ENCODE measurements around the gene MAP2K7.
"Not testable (repeated sequence)": the region's sequence is repeated elsewhere in the genome, so short reads cannot be mapped to it uniquely, and the experiment has no call there.

The MAP2K7 gene

GRCh38 chr19:7885818-7886217, 17.9 kb upstream of the MAP2K7 start:
- no peak for DNase-seq

GRCh38 chr19:7887408-7888144, 16.1 kb upstream of the MAP2K7 start:
- DNase-seq = no peak

DNA sequence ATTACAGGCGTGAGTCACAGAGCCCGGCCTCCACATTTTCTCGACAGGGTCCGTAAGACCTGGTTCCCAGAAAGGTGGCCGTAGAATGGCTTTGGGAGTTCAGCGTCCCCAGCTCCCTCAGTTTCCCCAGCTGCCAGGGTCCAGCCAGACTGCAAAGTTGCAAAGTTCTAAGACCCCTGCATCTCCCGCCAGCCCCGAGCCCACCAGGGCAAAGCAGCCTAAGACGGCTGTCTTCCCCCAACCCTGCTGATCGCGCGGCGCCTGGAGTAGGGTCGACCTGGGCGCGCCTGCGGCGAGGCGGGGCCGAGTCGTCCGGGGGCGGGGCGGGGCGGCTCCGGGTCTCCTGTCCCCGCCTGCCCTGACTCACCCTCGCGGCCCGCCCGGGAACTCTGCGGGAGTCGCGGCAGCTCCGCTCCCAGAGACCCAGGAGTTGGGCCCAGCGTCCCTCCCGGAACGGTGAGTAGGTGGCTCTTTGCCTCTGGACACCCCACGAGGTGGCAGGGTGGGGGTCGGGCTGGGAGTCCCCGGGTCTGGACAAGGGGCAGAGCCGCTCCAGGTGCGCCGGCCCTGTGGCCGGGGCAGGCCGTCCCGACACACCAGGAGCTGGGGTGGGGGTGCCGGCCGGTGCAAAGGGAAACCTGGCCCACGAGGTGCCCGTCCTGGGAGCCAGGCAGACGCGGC, 15.4 kb upstream of the MAP2K7 start, which contains the start of gene LRRC8E:
Gene LRRC8E (plus strand): TSS at position 366 of the 681 bp plus-strand sequence. CDS start 7,094 bp downstream, outside the sequence.
- DNase-seq = no peak

DNA sequence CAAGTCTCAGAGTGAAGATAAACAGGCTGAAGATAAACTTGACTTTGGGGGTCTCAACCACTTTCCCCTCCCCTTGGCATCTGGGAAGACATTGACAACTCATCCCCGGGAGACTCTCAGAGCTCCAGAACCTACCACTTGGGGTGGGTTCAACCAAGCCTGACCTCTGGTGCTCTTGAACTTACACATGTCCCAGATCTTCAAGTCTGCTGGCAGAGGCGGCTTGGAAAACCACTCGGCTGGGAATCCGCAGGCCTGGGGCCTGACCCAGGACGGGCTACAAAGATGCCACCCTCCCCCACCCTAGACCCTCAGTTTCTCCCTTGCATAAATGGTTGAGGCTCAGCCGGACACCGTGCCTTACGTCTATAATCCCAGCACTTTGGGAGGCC, 14.9 kb upstream of the MAP2K7 start:
- DNase-seq = no peak

DNA sequence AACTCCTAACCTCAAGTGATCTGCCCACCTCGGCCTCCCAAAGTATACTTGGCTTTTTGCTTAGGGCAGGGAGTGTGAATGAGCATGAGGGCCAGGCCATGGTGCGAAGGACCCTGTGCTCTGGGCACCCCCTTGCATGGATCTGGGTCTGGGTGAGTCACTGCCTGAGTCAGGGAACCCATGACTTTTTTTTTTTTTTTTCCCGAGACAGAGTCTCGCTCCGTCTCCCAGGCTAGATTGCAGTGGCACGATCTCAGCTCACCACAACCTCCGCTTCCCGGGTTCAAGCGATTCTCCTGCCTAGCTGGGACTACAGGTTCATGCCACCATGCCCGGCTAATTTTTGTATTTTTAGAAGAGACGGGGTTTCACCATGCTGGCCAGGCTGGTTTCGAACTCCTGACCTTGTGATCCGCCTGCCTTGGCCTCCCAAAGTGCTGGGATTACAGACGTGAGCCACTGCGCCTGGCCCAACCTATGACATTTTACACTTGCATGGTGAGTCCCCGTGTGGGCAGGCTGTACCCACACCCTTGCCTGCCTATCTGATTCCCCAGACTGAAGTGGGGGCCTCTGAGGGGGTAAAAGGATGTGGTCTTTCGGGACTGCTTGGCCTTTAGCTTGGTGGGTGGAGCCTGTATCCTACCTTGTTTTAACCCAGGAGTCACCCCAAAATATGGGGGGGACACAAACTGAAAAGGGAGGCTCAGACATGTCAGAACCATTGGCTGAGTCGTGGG, 10.1 kb upstream of the MAP2K7 start:
- not testable (repeated sequence) for DNase-seq

DNA sequence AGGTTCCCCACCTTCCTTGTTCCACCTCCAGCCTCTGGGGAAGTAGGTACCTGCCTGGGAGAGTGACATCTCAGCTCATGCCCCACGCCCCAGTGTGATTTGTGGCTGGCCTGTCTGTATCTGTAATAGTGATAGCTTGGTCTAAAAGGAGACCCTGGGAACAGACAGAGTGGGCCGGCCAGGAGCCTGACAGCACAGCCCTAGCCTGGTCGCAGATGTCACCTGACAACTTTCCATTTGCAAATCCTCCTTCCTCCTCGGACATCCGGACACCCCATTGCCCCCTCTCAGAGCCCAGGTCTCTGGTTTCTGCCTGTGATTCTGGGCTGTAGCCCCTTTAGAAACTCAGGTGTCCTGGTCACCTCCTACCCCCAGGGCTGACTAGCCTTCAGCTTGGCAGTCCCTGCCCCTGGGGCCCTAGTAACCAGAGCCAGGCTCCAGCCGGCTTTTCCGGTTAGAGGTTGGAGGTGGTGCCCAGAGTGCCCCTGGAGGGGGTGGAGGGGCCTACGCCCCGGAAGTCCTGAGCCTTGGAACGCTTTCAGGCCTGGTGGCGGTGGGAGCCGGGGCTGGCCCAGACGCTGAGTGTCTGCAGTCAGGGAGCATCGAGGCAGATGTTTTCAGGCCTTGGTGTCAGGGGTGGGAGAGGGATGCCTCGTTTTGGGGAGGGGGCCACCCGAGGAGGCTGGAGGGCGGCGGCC, 8.9 kb upstream of the MAP2K7 start:
- DNase-seq = no peak

DNA sequence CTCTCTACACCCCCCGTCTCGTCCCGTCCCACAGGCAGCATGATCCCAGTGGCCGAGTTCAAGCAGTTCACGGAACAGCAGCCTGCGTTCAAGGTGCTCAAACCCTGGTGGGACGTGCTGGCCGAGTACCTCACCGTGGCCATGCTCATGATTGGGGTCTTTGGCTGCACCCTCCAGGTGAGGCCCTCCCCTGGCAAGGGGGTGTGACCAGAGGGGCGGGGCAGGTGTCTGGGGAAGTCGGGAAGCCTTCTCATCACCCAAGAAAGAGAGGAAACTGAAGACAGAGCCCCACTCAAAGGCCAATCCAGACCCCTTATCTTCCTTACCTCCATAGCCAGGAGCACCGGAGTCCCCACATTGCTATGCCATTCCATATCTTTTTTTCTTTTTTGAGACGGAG, 8.1 kb upstream of the MAP2K7 start:
- DNase-seq = no peak

- DNase-seq = no peak
These were observed 6.4 kb upstream of the MAP2K7 start for GRCh38 chr19:7897292-7897691.

DNA sequence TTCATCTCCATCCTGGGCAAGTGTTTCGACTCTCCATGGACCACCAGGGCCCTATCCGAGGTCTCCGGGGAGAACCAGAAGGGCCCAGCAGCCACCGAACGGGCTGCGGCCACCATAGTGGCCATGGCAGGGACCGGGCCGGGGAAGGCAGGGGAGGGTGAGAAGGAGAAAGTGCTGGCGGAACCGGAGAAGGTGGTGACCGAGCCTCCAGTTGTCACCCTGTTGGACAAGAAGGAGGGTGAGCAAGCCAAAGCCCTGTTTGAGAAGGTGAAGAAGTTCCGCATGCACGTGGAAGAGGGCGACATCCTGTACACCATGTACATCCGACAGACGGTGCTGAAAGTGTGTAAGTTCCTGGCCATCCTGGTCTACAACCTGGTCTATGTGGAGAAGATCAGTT, 4.7 kb upstream of the MAP2K7 start:
- DNase-seq = no peak

GRCh38 chr19:7899751-7900378, 3.8 kb upstream of the MAP2K7 start:
- no peak for DNase-seq

DNA sequence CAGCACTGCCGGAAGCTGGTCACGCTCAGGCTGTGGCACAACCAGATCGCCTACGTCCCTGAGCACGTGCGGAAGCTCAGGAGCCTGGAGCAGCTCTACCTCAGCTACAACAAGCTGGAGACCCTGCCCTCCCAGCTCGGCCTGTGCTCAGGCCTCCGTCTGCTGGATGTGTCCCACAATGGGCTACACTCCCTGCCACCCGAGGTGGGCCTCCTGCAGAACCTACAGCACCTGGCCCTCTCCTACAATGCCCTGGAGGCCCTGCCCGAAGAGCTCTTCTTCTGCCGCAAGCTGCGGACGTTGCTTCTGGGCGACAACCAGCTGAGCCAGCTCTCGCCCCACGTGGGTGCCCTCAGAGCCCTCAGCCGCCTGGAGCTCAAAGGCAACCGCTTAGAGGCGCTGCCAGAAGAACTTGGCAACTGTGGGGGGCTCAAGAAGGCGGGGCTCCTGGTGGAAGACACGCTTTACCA, 3.2 kb upstream of the MAP2K7 start:
- no peak for DNase-seq

GRCh38 chr19:7900931-7901330, 2.7 kb upstream of the MAP2K7 start:
- no peak for DNase-seq

DNA sequence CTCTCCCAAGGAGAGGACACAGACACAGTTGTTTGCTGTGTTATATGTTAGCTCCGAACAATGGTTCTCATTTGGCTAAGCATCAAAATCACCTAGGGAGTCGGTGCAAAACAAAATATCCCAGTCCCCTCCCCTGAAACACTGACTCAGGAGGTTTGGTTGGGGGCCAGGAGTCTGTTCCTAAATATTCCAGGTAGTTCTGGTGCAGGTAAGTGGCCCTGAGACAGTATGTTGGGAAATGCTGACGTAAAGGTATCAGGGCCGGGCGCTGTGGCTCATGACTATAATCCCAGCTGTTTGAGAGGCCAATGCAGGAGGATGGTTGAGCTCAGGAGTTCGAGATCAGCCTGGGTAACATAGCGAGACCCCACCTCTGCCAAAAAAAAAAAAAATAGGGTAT, 2.3 kb upstream of the MAP2K7 start:
- DNase-seq = no peak

DNA sequence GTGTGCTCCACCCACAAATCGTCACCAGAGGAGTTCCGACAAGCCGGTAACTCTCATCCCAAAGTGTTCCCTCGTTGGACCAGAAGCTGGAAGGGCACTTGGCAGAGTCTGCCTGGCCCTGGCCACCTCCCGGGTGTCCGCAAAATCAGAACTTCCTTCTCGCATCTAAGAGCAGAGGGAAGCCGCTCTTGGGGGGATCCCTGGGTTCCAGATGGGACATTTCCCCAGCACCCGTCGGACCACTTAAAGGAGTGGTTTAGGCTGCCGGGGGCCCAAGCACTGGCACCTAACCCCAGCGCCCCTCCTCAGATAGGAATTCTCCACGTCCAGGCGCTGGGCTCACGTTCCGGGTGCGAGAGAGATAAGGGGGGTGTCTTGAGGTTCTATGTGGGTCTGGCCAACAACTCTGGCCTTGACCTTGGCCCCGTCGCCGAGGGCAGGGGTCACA, 857 bp upstream of the MAP2K7 start:
- DNase-seq = no peak

- no peak for DNase-seq
These were observed 670 bp downstream of the MAP2K7 start for GRCh38 chr19:7904074-7905020.

- DNase-seq = no peak
These were observed 1.6 kb downstream of the MAP2K7 start for GRCh38 chr19:7905268-7905667.

GRCh38 chr19:7905859-7906258, 2.2 kb downstream of the MAP2K7 start:
- DNase-seq = no peak

DNA sequence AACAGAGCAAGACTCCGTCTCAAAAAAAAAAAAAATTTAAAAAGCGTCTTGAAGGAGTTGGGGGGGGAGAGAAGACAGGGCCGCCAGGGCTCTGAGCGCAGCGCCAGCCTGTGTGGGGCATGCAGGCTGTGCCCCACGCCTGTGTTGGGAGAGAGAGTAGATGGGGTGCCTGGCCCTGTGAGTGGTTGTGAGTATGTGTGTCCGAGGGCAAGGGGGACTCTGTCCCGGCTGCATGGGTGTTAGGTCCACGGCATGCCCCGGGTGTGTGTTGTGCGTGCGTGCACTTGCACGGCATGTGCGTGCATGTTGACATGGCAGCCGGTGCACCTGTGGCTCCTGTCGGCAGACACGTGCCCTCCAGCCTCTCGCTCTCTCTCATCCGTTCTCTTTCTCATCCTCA, 3.4 kb downstream of the MAP2K7 start:
- no peak for DNase-seq

DNA sequence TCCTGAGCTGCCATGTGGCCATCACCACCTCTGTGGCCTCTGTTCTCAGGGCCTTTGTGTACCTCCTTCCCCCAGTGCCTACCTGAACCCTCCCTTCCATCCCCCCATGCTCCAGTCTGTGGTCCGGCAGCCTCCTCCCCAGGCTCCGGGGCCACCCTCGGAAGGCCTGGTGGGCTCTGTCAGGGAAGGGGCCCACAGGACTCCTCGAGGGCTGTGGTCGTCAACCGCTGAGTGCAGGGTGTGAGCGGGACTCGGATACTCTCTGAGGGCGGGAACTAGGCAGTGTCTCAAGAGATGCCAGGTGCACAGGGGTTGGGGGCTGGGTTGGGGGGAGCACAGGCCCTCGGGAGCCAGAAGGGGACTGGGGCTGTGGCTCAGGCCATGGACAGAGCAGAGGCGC, 3.9 kb downstream of the MAP2K7 start:
- DNase-seq = no peak

DNA sequence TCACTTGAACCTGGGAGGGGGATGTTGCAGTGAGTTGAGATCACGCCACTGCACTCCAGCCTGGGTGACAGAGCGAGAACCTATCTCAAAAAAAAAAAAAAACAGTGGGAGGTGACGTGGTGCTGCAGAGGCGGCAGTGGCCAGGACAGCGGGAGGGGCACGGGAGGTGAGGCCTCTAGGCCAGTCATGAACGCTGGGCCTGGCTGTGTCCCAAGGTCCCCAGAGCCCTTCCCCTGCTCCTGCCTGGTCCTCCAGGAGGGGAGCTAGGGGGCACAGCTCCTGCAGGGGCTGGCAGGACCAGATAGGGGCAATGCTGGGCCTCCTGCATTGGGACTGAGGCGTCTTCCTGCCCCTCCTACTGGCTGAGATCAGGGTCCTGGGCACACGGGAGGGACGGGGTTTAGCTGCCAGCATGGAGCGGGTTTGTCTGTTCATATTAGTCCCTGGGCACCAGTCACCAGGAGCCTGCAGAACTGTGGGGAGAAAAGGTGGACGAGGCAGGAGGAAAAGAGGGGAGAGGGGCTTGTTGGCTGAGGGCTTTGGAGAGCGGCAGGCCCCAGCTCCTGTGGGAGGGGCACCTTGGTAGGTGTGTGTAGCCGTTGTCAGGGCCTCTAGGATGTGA, 4.5 kb downstream of the MAP2K7 start:
- no peak for DNase-seq

Measured in bone marrow (tissue), 2 donors.